WTC11 (cell line): ENCODE results near the gene CCDC112. TPM values are rescaled to one million over a fixed set of nuclear protein-coding genes. Genes with fewer than 3 reads are reported as not detected.

Experiments used
- ATAC-seq: fragments of 200-7000 bp; cut with Tn5 transposase; 2 replicates; pipeline ENCODE4 v1.10.0; 2021; ENCODE audit warnings: mild to moderate bottlenecking, moderate library complexity
- CTCF ChIA-PET: fragments of 300-600 bp; sonication (Branson Sonifier 250); formaldehyde crosslinking; loops from one replicate; lab custom pipeline; 2021; ENCODE audit warnings: antibody characterized with exemption; lab: Charles Lee
- POLR2A ChIA-PET: fragments of 350-600 bp; sonication (Branson Sonifier 250); formaldehyde crosslinking; loops from one replicate; lab custom pipeline; 2021; ENCODE audit warnings: antibody characterized with exemption; lab: Charles Lee
- DNase-seq: peaks from one replicate; pipeline ENCODE4 v3.0.0; 2021; ENCODE audit warnings: low spot score
- H3K27ac Mint-ChIP-seq: 2 replicates; pipeline ENCODE4 v1.8.0; 2021; ENCODE audit warnings: mixed read lengths
- H3K27me3 Mint-ChIP-seq: 2 replicates; pipeline ENCODE4 v1.8.0; 2021; ENCODE audit warnings: low read depth, mild to moderate bottlenecking, moderate library complexity, mixed read lengths
- H3K36me3 Mint-ChIP-seq: 2 replicates; pipeline ENCODE4 v1.8.0; 2021; ENCODE audit warnings: mixed read lengths
- H3K4me1 Mint-ChIP-seq: 2 replicates; pipeline ENCODE4 v1.8.0; 2022; ENCODE audit warnings: mixed read lengths
- H3K4me3 Mint-ChIP-seq: 2 replicates; pipeline ENCODE4 v1.8.0; 2021; ENCODE audit warnings: mild to moderate bottlenecking, moderate library complexity, mixed read lengths
- H3K9me3 Mint-ChIP-seq: 2 replicates; pipeline ENCODE4 v1.8.0; 2021; ENCODE audit warnings: mixed read lengths
- ETV6 ChIP-seq: sonication (generic); formaldehyde crosslinking; IDR thresholded peaks from 2 replicates; pipeline ENCODE4 v1.8.1; 2022; ENCODE audit warnings: mild to moderate bottlenecking, missing genetic modification reagents
- FOXJ3 ChIP-seq: sonication (generic); formaldehyde crosslinking; IDR thresholded peaks from 2 replicates; pipeline ENCODE4 v1.9.0; 2021; ENCODE audit warnings: missing genetic modification reagents, mild to moderate bottlenecking, borderline replicate concordance
- KAT7 ChIP-seq: sonication (generic); formaldehyde crosslinking; IDR thresholded peaks from 2 replicates; pipeline ENCODE4 v1.8.1; 2023; ENCODE audit warnings: missing genetic modification reagents, mild to moderate bottlenecking, borderline replicate concordance
- MXD4 ChIP-seq: fragments of 250-450 bp; sonication (Bioruptor Pico); IDR thresholded peaks from 2 replicates; pipeline ENCODE4 v1.8.0; 2021; ENCODE audit warnings: mild to moderate bottlenecking, moderate library complexity, borderline replicate concordance
- PREB ChIP-seq: sonication (generic); formaldehyde crosslinking; IDR thresholded peaks from 2 replicates; pipeline ENCODE4 v1.8.1; 2022; ENCODE audit warnings: mild to moderate bottlenecking, missing genetic modification reagents, moderate library complexity, borderline replicate concordance
- RORB ChIP-seq: fragments of 250-450 bp; sonication (Bioruptor Pico); IDR thresholded peaks from 2 replicates; pipeline ENCODE4 v1.9.0; 2021; ENCODE audit warnings: mild to moderate bottlenecking
- SMAD4 ChIP-seq: sonication (generic); formaldehyde crosslinking; IDR thresholded peaks from 2 replicates; pipeline ENCODE4 v1.8.0; 2022; ENCODE audit warnings: mild to moderate bottlenecking, missing genetic modification reagents
- USF1 ChIP-seq: sonication (generic); formaldehyde crosslinking; IDR thresholded peaks from 2 replicates; pipeline ENCODE4 v1.8.0; 2022; ENCODE audit warnings: mild to moderate bottlenecking, missing genetic modification reagents
- ZNF219 ChIP-seq: sonication (generic); formaldehyde crosslinking; IDR thresholded peaks from 2 replicates; pipeline ENCODE4 v1.8.0; 2023; ENCODE audit warnings: missing genetic modification reagents, mild to moderate bottlenecking, borderline replicate concordance
- ZNF416 ChIP-seq: fragments of 250-450 bp; sonication (Bioruptor Pico); IDR thresholded peaks from 2 replicates; pipeline ENCODE4 v1.9.0; 2021; ENCODE audit warnings: mild to moderate bottlenecking, inconsistent platforms
- ZNF671 ChIP-seq: fragments of 250-450 bp; sonication (Bioruptor Pico); IDR thresholded peaks from 2 replicates; pipeline ENCODE4 v1.8.0; 2021; ENCODE audit warnings: mild to moderate bottlenecking
- total RNA-seq: library from RNA; stranded (reverse); gene quantifications from 3 replicates; pipeline ENCODE4 v1.2.3, GENCODE V29; 2021
- TF ChIP-seq, protein P1 (sequence below): sonication (generic); formaldehyde crosslinking; IDR thresholded peaks from 2 replicates; pipeline ENCODE4 v1.8.1; 2023; ENCODE audit warnings: mild to moderate bottlenecking, missing genetic modification reagents, borderline replicate concordance
- TF ChIP-seq, protein P2 (sequence below): fragments of 200-600 bp; IDR thresholded peaks from 2 replicates; pipeline ENCODE4 v1.8.0; 2022; ENCODE audit warnings: antibody characterized with exemption
- TF ChIP-seq, protein P3 (sequence below): sonication (generic); formaldehyde crosslinking; IDR thresholded peaks from 2 replicates; pipeline ENCODE4 v1.8.1; 2022; ENCODE audit warnings: missing genetic modification reagents, borderline replicate concordance
- TF ChIP-seq, protein P4 (sequence below): sonication (generic); formaldehyde crosslinking; IDR thresholded peaks from 2 replicates; pipeline ENCODE4 v1.8.0; 2023; ENCODE audit warnings: missing genetic modification reagents
- TF ChIP-seq, protein P5 (sequence below): sonication (generic); formaldehyde crosslinking; IDR thresholded peaks from 2 replicates; pipeline ENCODE4 v1.8.1; 2022; ENCODE audit warnings: low read depth, missing genetic modification reagents, borderline replicate concordance
- TF ChIP-seq, protein P6 (sequence below): fragments of 250-450 bp; sonication (Bioruptor Pico); IDR thresholded peaks from 2 replicates; pipeline ENCODE4 v2.1.2; 2022; ENCODE audit warnings: mild to moderate bottlenecking, moderate library complexity

The CCDC112 gene
- total RNA-seq, 1 experiment from 2014 or later, result 12.2 TPM

GRCh38 chr5:115335301-115335700 is 38.8 kb upstream of the CCDC112 start (continued):
- TF ChIP-seq ZNF671 (CRISPR knock-in tag), result no peak

- TF ChIP-seq RORB (CRISPR knock-in tag), result no peak
- TF ChIP-seq MXD4 (CRISPR knock-in tag), result no peak
- TF ChIP-seq ZNF416, result no peak
- TF ChIP-seq ZNF219 (CRISPR knock-in tag), result no peak
- no peak for TF ChIP-seq SMAD4 (CRISPR knock-in tag)
- TF ChIP-seq, protein P1, sequence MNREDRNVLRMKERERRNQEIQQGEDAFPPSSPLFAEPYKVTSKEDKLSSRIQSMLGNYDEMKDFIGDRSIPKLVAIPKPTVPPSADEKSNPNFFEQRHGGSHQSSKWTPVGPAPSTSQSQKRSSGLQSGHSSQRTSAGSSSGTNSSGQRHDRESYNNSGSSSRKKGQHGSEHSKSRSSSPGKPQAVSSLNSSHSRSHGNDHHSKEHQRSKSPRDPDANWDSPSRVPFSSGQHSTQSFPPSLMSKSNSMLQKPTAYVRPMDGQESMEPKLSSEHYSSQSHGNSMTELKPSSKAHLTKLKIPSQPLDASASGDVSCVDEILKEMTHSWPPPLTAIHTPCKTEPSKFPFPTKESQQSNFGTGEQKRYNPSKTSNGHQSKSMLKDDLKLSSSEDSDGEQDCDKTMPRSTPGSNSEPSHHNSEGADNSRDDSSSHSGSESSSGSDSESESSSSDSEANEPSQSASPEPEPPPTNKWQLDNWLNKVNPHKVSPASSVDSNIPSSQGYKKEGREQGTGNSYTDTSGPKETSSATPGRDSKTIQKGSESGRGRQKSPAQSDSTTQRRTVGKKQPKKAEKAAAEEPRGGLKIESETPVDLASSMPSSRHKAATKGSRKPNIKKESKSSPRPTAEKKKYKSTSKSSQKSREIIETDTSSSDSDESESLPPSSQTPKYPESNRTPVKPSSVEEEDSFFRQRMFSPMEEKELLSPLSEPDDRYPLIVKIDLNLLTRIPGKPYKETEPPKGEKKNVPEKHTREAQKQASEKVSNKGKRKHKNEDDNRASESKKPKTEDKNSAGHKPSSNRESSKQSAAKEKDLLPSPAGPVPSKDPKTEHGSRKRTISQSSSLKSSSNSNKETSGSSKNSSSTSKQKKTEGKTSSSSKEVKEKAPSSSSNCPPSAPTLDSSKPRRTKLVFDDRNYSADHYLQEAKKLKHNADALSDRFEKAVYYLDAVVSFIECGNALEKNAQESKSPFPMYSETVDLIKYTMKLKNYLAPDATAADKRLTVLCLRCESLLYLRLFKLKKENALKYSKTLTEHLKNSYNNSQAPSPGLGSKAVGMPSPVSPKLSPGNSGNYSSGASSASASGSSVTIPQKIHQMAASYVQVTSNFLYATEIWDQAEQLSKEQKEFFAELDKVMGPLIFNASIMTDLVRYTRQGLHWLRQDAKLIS (CRISPR knock-in tag), result no peak
- TF ChIP-seq, protein P2, sequence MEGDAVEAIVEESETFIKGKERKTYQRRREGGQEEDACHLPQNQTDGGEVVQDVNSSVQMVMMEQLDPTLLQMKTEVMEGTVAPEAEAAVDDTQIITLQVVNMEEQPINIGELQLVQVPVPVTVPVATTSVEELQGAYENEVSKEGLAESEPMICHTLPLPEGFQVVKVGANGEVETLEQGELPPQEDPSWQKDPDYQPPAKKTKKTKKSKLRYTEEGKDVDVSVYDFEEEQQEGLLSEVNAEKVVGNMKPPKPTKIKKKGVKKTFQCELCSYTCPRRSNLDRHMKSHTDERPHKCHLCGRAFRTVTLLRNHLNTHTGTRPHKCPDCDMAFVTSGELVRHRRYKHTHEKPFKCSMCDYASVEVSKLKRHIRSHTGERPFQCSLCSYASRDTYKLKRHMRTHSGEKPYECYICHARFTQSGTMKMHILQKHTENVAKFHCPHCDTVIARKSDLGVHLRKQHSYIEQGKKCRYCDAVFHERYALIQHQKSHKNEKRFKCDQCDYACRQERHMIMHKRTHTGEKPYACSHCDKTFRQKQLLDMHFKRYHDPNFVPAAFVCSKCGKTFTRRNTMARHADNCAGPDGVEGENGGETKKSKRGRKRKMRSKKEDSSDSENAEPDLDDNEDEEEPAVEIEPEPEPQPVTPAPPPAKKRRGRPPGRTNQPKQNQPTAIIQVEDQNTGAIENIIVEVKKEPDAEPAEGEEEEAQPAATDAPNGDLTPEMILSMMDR, result no peak
- no peak for TF ChIP-seq PREB
- no peak for TF ChIP-seq ETV6 (CRISPR knock-in tag)
- peaks cover 6% of the 10 kb centered on the region; the same call in 1 of the 2 replicates for H3K9me3 Mint-ChIP-seq
- H3K27me3 Mint-ChIP-seq, result peaks cover 4% of the 10 kb centered on the region
- peak; percentile 33 for ATAC-seq
- no peak overlapping the region for H3K4me3 Mint-ChIP-seq
- H3K27ac Mint-ChIP-seq, result no peak overlapping the region
- no peak for DNase-seq
- H3K36me3 Mint-ChIP-seq, result no peaks in the 10 kb centered on the region
- H3K4me1 Mint-ChIP-seq, result peaks cover 33% of the 10 kb centered on the region
- CTCF ChIA-PET, result no interaction called here
- POLR2A ChIA-PET, result no interaction called here
Observed at GRCh38 chr5:115333164-115333563, 36.7 kb upstream of the CCDC112 start.

GRCh38 chr5:115330830-115331229 is 34.4 kb upstream of the CCDC112 start:
- DNase-seq (no peak), ATAC-seq (no peak)
- Mint-ChIP-seq H3K27me3 (peaks cover 12% of the 10 kb centered on the region), H3K27ac (no peak overlapping the region), H3K4me1 (peaks cover 46% of the 10 kb centered on the region), H3K36me3 (no peaks in the 10 kb centered on the region), H3K4me3 (no peak overlapping the region), H3K9me3 (peaks cover 6% of the 10 kb centered on the region; the same call in 1 of the 2 replicates)
- ChIA-PET POLR2A (no interaction called here), CTCF (no interaction called here)
- TF ChIP-seq USF1 (no peak), MXD4 (CRISPR knock-in tag) (no peak), FOXJ3 (no peak), PREB (no peak), ZNF416 (no peak), KAT7 (CRISPR knock-in tag) (no peak)
- TF ChIP-seq, protein P3, sequence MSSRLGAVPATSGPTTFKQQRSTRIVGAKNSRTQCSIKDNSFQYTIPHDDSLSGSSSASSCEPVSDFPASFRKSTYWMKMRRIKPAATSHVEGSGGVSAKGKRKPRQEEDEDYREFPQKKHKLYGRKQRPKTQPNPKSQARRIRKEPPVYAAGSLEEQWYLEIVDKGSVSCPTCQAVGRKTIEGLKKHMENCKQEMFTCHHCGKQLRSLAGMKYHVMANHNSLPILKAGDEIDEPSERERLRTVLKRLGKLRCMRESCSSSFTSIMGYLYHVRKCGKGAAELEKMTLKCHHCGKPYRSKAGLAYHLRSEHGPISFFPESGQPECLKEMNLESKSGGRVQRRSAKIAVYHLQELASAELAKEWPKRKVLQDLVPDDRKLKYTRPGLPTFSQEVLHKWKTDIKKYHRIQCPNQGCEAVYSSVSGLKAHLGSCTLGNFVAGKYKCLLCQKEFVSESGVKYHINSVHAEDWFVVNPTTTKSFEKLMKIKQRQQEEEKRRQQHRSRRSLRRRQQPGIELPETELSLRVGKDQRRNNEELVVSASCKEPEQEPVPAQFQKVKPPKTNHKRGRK, result no peak
- TF ChIP-seq, protein P4, sequence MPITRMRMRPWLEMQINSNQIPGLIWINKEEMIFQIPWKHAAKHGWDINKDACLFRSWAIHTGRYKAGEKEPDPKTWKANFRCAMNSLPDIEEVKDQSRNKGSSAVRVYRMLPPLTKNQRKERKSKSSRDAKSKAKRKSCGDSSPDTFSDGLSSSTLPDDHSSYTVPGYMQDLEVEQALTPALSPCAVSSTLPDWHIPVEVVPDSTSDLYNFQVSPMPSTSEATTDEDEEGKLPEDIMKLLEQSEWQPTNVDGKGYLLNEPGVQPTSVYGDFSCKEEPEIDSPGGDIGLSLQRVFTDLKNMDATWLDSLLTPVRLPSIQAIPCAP (CRISPR knock-in tag), result no peak
- TF ChIP-seq, protein P5, sequence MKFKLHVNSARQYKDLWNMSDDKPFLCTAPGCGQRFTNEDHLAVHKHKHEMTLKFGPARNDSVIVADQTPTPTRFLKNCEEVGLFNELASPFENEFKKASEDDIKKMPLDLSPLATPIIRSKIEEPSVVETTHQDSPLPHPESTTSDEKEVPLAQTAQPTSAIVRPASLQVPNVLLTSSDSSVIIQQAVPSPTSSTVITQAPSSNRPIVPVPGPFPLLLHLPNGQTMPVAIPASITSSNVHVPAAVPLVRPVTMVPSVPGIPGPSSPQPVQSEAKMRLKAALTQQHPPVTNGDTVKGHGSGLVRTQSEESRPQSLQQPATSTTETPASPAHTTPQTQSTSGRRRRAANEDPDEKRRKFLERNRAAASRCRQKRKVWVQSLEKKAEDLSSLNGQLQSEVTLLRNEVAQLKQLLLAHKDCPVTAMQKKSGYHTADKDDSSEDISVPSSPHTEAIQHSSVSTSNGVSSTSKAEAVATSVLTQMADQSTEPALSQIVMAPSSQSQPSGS (CRISPR knock-in tag), result no peak
- TF ChIP-seq, protein P6, sequence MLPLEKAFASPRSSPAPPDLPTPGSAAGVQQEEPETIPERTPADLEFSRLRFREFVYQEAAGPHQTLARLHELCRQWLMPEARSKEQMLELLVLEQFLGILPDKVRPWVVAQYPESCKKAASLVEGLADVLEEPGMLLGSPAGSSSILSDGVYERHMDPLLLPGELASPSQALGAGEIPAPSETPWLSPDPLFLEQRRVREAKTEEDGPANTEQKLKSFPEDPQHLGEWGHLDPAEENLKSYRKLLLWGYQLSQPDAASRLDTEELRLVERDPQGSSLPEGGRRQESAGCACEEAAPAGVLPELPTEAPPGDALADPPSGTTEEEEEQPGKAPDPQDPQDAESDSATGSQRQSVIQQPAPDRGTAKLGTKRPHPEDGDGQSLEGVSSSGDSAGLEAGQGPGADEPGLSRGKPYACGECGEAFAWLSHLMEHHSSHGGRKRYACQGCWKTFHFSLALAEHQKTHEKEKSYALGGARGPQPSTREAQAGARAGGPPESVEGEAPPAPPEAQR (CRISPR knock-in tag), result no peak
